Measurements from ENCODE around the gene SPO11. TPM values are rescaled to one million over a fixed set of nuclear protein-coding genes. Genes with fewer than 3 reads are reported as not detected.

SPO11 gene
- total RNA-seq, 1 experiment from 2014 or later: not detected

DNA sequence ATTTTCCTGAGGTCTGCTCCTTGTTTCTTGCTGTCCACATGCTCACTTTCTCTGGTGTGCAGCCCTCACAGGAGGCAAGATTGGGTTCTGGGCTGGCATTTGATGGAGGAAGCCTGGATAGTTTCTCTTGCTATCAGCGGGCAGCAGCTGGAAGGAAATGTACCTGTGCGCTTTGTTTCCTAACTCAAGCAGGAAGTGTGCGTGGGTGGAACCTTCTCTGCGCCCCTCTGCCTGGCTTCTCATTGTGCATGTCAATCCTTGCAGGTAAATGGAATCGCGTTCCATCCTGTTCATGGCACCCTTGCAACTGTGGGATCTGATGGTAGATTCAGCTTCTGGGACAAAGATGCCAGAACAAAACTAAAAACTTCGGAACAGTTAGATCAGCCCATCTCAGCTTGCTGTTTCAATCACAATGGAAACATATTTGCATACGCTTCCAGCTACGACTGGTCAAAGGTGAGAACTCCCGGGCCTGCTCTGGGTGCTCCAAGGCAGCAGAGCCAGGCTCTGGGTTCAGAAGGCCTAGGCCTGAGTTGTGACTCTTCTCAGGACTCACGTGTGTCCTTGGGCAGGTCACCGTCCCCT is 44.8 kb downstream of the SPO11 start (continued):
- TF ChIP-seq ELF1 (IDR thresholded peaks at IDR 0.05; ENCODE audit: borderline replicate concordance, low read depth) (no peak), EGR1 (IDR thresholded peaks at IDR 0.05; ENCODE audit: low read depth) (no peak), RAD21 (IDR thresholded peaks at IDR 0.05; ENCODE audit: low read depth) (no peak), SIN3A (IDR thresholded peaks at IDR 0.05; ENCODE audit: low read depth) (no peak), SP1 (IDR thresholded peaks at IDR 0.05; ENCODE audit: low read depth) (no peak)

DNA sequence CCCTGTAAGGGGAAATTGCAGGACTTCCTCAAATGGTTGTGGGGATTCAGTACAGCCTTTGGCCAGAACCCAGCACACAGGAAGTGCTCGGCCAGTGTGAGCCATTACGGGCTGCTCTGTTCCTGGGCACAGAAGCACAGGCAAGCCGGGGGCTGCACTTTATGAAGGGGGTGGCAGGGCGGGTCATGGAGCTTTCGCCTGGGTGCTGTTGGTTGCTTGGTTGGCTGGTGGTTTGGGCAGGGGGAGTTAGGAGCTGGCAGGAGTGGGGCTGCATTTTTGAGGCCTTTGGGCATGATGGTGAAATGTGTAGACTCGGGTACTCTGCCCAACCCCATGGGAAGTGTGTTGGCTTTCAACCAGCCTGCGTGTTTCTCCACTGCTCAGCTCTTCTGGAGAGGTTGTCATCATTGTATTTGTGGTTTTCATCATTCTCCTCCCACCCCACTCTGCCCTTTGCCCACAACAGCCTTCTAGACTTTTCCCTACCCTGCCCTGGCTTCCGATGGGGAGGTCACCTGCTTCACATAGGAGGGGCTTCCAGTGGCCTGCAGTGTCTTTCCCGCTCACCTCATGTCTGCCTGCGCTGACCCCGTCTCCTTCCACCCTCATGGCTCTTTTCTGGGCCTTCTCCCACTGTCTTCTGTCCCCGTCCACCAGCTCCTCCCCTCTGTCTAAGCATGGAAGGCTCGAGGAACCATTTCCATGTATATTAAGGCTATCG is 45.5 kb downstream of the SPO11 start:
- Histone ChIP-seq H3K9me3 (ENCODE audit: control insufficient read depth in 1 of 2, insufficient read depth in 1 of 2, low read depth in 1 of 2, low read length in 2 of 2) (no peaks in the 10 kb centered on the region), H3K4me3 (replicated peaks in 1 of 2; ENCODE audit: low read depth in 1 of 2, low read length in 2 of 2) (no peak overlapping the region), H3K4me1 (ENCODE audit: control insufficient read depth in 1 of 2, insufficient read depth in 2 of 2, low read length in 2 of 2) (no peaks in the 10 kb centered on the region), H2AFZ (ENCODE audit: low read depth, low read length, poor library complexity, severe bottlenecking) (no peak overlapping the region), H4K20me1 (ENCODE audit: insufficient read depth) (peaks cover 7% of the 10 kb centered on the region; the same call in 1 of the 2 replicates), H3K36me3 (ENCODE audit: control insufficient read depth in 1 of 2, insufficient read depth in 2 of 2, low read length in 2 of 2) (peaks cover 60 to 68% of the 10 kb centered on the region in 2 experiments), H3K4me2 (ENCODE audit: low read length) (no peak overlapping the region), H3K9ac (ENCODE audit: low read length) (no peak overlapping the region), H3K27ac (ENCODE audit: low read depth, low read length) (no peak overlapping the region), H3K27me3 (ENCODE audit: insufficient read depth, low read length) (no peaks in the 10 kb centered on the region), H3K79me2 (ENCODE audit: insufficient read depth, low read length) (peaks cover 3% of the 10 kb centered on the region; the same call in 1 of the 2 replicates), H3K9me2 (ENCODE audit: insufficient read depth) (no peaks in the 10 kb centered on the region)
- BruUV-seq (replicated peaks): no TSS peak
- no peak for DNase-seq (ENCODE audit: low read depth, low spot score)
- TF ChIP-seq YY1 (IDR thresholded peaks at IDR 0.05; ENCODE audit: extremely low read depth, insufficient replicate concordance, low read depth, low read length) (no peak), EZH2 (IDR thresholded peaks at IDR 0.05) (no peak)
- intact Hi-C loops (cut with micrococcal nuclease): no loop called here
- ChIA-PET POLR2A (no interaction called here), RAD21 (ENCODE audit: low non-redundant PET in 1 of 2, low total read pairs in 2 of 2, uncharacterized antibody in 2 of 2, unreplicated experiment in 2 of 2) (no interaction called here), CTCF (no interaction called here)
- no peak for ATAC-seq
